Neural cell (in vitro differentiated cells): ENCODE measurements around the gene RFWD3. TPM values are rescaled to one million over a fixed set of nuclear protein-coding genes. Genes with fewer than 3 reads are reported as not detected.

Experiments
- H2AFZ ChIP-seq: fragments of 200-600, 300-800 bp; sonication (generic), shearing (Covaris generic); 2 replicates; pipeline ENCODE4 v1.6.0; 2014; ENCODE audit warnings: low read depth, mild to moderate bottlenecking, antibody characterized with exemption, low read length, moderate library complexity
- H3F3A ChIP-seq: fragments of 200-600 bp; shearing (Covaris generic); 2 replicates; pipeline ENCODE4 v1.6.1; 2016; ENCODE audit warnings: mild to moderate bottlenecking, moderate library complexity, mixed read lengths, antibody characterized with exemption, low read length; ENCODE audit not compliant: insufficient read depth, poor library complexity, severe bottlenecking
- H3K27ac ChIP-seq: fragments of 200-600, 300-800 bp; sonication (generic), shearing (Covaris generic); 2 replicates; pipeline ENCODE4 v1.5.1; 2014; ENCODE audit warnings: mild to moderate bottlenecking, low read length, moderate library complexity
- H3K27me3 ChIP-seq: fragments of 300-800, 200-600 bp; sonication (generic), shearing (Covaris generic); 2 replicates; pipeline ENCODE4 v1.6.0; 2014; ENCODE audit warnings: mild to moderate bottlenecking, low read depth, low read length, moderate library complexity; ENCODE audit not compliant: insufficient read depth
- H3K36me3 ChIP-seq: fragments of 300-800, 200-600 bp; sonication (generic), shearing (Covaris generic); 2 replicates; pipeline ENCODE4 v1.5.1; 2014; ENCODE audit warnings: mild to moderate bottlenecking, antibody characterized with exemption, low read length, moderate library complexity; ENCODE audit not compliant: insufficient read depth
- H3K4me2 ChIP-seq: fragments of 300-800, 200-600 bp; sonication (generic), shearing (Covaris generic); 2 replicates; pipeline ENCODE4 v1.6.0; 2014; ENCODE audit warnings: mild to moderate bottlenecking, low read length
- H3K4me3 ChIP-seq: fragments of 300-800, 200-600 bp; sonication (generic), shearing (Covaris generic); 2 replicates; pipeline ENCODE4 v1.5.1; 2014; ENCODE audit warnings: mild to moderate bottlenecking, low read length, moderate library complexity
- H3K79me2 ChIP-seq: fragments of 200-600 bp; shearing (Covaris generic); replicated peaks from 2 replicates; pipeline ENCODE4 v1.6.0; 2014; ENCODE audit warnings: mild to moderate bottlenecking, low read length, moderate library complexity; ENCODE audit not compliant: insufficient read depth
- H3K9ac ChIP-seq: fragments of 300-800, 200-600 bp; sonication (generic), shearing (Covaris generic); 2 replicates; pipeline ENCODE4 v1.6.1; 2016; ENCODE audit warnings: mild to moderate bottlenecking, low read length, mixed read lengths
- H3K9me2 ChIP-seq: fragments of 200-600 bp; shearing (Covaris generic); 2 replicates; pipeline ENCODE4 v1.6.1; 2016; ENCODE audit warnings: mild to moderate bottlenecking, low read length, mixed read lengths; ENCODE audit not compliant: insufficient read depth
- H3K9me3 ChIP-seq: fragments of 200-600, 300-800 bp; sonication (generic), shearing (Covaris generic); 2 replicates; pipeline ENCODE4 v1.6.1; 2016; ENCODE audit warnings: mild to moderate bottlenecking, mixed run types, low read length, moderate library complexity, mixed read lengths
- H4K20me1 ChIP-seq: fragments of 200-600 bp; shearing (Covaris generic); 2 replicates; pipeline ENCODE4 v1.6.1; 2016; ENCODE audit warnings: mild to moderate bottlenecking, mixed run types; ENCODE audit not compliant: insufficient read depth
- EP300 ChIP-seq: fragments of 450-650 bp; conservative IDR thresholded peaks from 2 replicates; pipeline ENCODE4 v1.6.1; 2014; ENCODE audit warnings: antibody characterized with exemption, mild to moderate bottlenecking, moderate library complexity; ENCODE audit not compliant: poor library complexity, severe bottlenecking
- EZH2 ChIP-seq: fragments of 200-600, 300-800 bp; shearing (Covaris generic), sonication (generic); IDR thresholded peaks from 2 replicates; pipeline ENCODE4 v1.6.1; 2014; ENCODE audit warnings: antibody characterized with exemption, low read length, borderline replicate concordance, mild to moderate bottlenecking; ENCODE audit not compliant: insufficient read depth, poor library complexity, severe bottlenecking
- MXI1 ChIP-seq: fragments of 450-650 bp; conservative IDR thresholded peaks from 2 replicates; pipeline ENCODE4 v1.6.1; 2014; ENCODE audit warnings: antibody characterized with exemption, mild to moderate bottlenecking; ENCODE audit not compliant: poor library complexity, severe bottlenecking
- POLR2AphosphoS5 ChIP-seq: IDR thresholded peaks from 2 replicates; pipeline ENCODE4 v1.6.1; 2012
- RAD21 ChIP-seq: fragments of 450-650 bp; conservative IDR thresholded peaks from 2 replicates; pipeline ENCODE4 v1.6.1; 2014; ENCODE audit warnings: antibody characterized with exemption, mild to moderate bottlenecking, moderate library complexity
- SMC3 ChIP-seq: fragments of 450-650 bp; conservative IDR thresholded peaks from 2 replicates; pipeline ENCODE4 v1.6.1; 2014; ENCODE audit warnings: antibody characterized with exemption, mild to moderate bottlenecking, moderate library complexity; ENCODE audit not compliant: poor library complexity
- TAF1 ChIP-seq: IDR thresholded peaks from 2 replicates; pipeline ENCODE4 v1.6.1; 2012; ENCODE audit warnings: low read depth
- polyA plus RNA-seq: library from polyadenylated mRNA; depleted of rRNA; stranded (reverse); fragments of >200 nt; gene quantifications from 2 replicates; pipeline ENCODE4 v1.2.3, GENCODE V29; 2014
- TF ChIP-seq, protein P1 (sequence below): IDR thresholded peaks from 2 replicates; pipeline ENCODE4 v1.6.1; 2012; ENCODE audit warnings: borderline replicate concordance
- TF ChIP-seq, protein P2 (sequence below): fragments of 450-650 bp; IDR thresholded peaks from 2 replicates; pipeline ENCODE4 v1.5.1; 2014; ENCODE audit warnings: antibody characterized with exemption, mild to moderate bottlenecking, moderate library complexity; ENCODE audit not compliant: poor library complexity, severe bottlenecking

RFWD3 gene
- polyA plus RNA-seq, 1 donor from 2014 or later: 10.7 TPM

DNA sequence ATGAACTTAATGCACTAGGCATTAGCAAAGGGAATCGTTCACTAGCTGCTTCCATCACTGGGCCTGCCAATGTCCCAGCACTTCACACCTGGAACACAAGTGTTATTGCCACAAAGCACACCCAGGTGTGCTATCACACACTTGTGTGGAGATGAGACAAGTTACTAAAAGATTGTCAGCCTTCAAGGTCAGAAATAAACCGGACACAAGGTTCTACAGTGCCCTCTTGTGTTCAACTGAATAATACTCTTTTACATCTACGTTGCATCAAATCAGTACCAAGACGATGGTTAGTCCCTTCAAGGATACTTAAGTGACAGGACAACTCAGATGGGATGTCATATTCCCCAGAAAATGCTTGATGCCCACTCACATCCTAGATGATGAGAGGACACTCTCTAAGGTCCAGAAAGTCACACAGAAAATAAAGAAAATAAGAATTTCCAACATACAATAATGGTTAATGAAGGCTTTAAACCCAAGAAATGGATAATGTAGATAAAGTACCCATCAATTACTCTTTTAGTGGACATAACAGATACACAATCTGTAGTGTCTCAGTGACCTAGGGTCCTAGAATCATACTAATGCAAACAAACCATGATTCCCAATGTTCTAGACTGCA is 43.4 kb downstream of the RFWD3 start:
- Histone ChIP-seq H3K27me3 (no peaks in the 10 kb centered on the region), H3K27ac (no peak overlapping the region), H3K9me2 (no peaks in the 10 kb centered on the region), H3K9me3 (no peaks in the 10 kb centered on the region), H2AFZ (no peak overlapping the region), H3K4me2 (no peak overlapping the region), H3F3A (no peaks in the 10 kb centered on the region), H3K4me3 (no peak overlapping the region), H3K36me3 (no peaks in the 10 kb centered on the region), H3K79me2 (no peaks in the 10 kb centered on the region), H4K20me1 (no peaks in the 10 kb centered on the region), H3K9ac (no peak overlapping the region)
- no peak for TF ChIP-seq MXI1
- TF ChIP-seq POLR2AphosphoS5: no peak
- TF ChIP-seq, protein P1, sequence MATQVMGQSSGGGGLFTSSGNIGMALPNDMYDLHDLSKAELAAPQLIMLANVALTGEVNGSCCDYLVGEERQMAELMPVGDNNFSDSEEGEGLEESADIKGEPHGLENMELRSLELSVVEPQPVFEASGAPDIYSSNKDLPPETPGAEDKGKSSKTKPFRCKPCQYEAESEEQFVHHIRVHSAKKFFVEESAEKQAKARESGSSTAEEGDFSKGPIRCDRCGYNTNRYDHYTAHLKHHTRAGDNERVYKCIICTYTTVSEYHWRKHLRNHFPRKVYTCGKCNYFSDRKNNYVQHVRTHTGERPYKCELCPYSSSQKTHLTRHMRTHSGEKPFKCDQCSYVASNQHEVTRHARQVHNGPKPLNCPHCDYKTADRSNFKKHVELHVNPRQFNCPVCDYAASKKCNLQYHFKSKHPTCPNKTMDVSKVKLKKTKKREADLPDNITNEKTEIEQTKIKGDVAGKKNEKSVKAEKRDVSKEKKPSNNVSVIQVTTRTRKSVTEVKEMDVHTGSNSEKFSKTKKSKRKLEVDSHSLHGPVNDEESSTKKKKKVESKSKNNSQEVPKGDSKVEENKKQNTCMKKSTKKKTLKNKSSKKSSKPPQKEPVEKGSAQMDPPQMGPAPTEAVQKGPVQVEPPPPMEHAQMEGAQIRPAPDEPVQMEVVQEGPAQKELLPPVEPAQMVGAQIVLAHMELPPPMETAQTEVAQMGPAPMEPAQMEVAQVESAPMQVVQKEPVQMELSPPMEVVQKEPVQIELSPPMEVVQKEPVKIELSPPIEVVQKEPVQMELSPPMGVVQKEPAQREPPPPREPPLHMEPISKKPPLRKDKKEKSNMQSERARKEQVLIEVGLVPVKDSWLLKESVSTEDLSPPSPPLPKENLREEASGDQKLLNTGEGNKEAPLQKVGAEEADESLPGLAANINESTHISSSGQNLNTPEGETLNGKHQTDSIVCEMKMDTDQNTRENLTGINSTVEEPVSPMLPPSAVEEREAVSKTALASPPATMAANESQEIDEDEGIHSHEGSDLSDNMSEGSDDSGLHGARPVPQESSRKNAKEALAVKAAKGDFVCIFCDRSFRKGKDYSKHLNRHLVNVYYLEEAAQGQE: no peak
- TF ChIP-seq RAD21: peak; percentile 80
- TF ChIP-seq SMC3: peak; percentile 82
- TF ChIP-seq EZH2: no peak
- no peak for TF ChIP-seq EP300
- no peak for TF ChIP-seq TAF1
- TF ChIP-seq, protein P2, sequence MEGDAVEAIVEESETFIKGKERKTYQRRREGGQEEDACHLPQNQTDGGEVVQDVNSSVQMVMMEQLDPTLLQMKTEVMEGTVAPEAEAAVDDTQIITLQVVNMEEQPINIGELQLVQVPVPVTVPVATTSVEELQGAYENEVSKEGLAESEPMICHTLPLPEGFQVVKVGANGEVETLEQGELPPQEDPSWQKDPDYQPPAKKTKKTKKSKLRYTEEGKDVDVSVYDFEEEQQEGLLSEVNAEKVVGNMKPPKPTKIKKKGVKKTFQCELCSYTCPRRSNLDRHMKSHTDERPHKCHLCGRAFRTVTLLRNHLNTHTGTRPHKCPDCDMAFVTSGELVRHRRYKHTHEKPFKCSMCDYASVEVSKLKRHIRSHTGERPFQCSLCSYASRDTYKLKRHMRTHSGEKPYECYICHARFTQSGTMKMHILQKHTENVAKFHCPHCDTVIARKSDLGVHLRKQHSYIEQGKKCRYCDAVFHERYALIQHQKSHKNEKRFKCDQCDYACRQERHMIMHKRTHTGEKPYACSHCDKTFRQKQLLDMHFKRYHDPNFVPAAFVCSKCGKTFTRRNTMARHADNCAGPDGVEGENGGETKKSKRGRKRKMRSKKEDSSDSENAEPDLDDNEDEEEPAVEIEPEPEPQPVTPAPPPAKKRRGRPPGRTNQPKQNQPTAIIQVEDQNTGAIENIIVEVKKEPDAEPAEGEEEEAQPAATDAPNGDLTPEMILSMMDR: peak; percentile 84

DNA sequence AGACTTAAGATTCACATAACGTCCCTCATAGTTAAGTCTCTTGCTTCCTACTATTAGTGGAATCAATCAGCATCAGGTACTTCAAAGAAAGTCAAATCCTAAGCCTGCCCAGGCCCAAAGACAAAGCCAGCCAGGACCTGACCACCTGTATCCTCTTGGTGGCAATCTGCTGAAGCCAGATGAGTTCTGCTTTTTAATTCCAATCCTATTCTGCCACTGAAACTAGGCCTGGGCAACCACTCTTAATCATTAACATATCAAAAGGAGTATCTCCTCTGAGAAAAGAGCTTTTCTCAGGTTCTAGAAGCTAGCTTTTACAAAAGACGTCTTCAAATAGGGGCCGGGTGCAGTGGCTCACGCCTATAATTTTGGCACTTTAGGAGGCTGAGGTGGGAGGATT is 44.7 kb downstream of the RFWD3 start:
- Histone ChIP-seq H4K20me1 (no peaks in the 10 kb centered on the region), H3K9ac (no peak overlapping the region), H3K27me3 (no peaks in the 10 kb centered on the region), H3K36me3 (no peaks in the 10 kb centered on the region), H3K4me2 (no peak overlapping the region), H3F3A (no peaks in the 10 kb centered on the region), H2AFZ (no peak overlapping the region), H3K79me2 (no peaks in the 10 kb centered on the region), H3K27ac (no peak overlapping the region), H3K9me2 (no peaks in the 10 kb centered on the region), H3K9me3 (no peaks in the 10 kb centered on the region), H3K4me3 (no peak overlapping the region)
- TF ChIP-seq POLR2AphosphoS5 (no peak), SMC3 (no peak), RAD21 (no peak), EP300 (no peak), MXI1 (no peak), TAF1 (no peak)
- TF ChIP-seq, protein P1: no peak
